ENCODE results near the gene PPP1R3D.

PPP1R3D gene

DNA sequence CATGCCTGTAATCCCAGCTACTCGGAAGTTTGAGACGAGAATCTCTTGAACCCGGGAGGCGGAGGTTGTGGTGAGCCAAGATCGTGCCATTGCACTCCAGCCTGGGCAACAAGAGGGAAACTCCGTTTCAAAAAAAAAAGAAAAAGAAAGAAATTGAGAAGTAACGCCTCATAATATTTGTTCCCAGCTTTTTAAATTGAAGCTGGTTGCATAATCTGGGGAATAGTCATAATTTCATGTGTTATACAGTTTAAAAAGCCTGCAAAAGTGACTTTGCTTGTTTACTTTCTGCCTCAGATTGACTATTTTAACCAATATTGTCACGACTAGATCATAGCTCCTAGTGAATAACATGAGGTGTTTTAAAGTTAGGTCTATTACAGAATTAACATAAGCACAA lies 7.3 kb upstream of the PPP1R3D start:
- DNase-seq: no peak

DNA sequence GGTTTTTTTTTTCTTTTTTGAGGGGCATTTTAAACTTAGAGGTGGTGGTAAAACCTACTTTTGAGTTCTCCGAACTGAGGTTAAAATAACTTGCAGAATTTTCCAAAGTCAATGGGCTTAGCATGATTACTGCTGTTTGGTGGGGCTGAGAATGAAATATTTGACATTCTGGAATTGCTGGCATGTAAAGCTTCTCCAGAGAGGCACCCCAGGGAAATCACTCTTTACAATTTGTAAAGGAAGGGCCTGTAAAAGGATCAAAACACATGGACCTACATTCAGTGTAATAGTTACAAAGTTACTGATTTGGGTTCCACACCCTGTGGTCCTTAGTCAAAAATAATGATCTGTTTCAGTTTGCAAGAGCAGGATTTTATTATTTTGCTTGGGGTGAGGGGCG lies 5.6 kb upstream of the PPP1R3D start:
- DNase-seq: no peak

DNA sequence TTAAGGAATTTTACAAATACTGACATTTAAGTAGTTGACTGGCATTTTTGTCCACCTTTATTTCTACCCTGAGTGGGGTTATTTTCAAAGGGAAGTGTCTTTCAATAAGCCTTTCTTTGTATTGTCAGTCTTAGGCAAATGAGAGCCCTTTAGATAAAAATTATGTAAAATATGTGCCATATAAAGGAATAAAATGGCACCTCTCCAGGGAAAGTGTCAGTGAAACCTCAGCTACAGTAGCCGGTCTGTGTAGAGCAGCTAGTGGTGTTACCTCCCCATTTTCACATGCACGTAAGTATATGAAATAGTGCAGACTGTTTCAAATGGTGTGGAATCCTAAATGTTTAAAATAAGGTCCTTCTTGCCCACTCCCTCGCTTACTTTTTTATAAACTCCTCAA lies 5.1 kb upstream of the PPP1R3D start:
- no peak for DNase-seq

- DNase-seq: no peak
Measured at GRCh38 chr20:59944726-59945125, 4.6 kb upstream of the PPP1R3D start.

DNA sequence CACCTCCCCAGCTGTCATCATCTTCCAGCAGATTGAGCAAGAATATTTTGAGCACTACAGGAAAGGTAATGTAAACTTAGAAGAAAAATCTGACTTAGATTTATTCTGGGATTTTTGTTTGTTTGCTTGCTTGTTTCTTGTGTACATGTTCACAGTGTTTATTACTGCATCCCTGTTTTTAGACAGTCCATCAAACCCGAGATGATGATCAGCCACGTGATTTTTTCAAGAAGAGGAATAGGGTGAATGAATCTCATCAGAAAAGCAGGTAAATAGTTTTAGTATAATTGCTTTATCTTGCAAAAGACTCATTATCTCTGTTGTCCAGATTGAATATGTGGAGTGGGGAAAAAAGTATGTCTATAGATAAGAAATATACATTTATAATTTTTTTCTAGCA lies 2.1 kb upstream of the PPP1R3D start:
- DNase-seq: no peak

GRCh38 chr20:59940956-59941294 lies 820 bp upstream of the PPP1R3D start:
- no peak for DNase-seq

DNA sequence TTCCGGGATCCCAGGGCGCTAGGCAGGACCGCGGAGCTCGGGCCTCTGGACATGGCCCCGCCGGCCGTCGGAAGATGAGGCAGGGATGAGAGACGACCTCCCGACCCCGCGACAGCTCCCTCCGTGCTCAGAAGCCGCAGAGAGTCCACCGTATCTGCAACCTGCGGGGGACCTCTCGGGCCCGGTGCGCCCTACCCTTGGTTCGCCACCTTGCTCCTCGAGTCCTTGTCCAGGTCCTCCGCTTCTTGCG lies 301 bp downstream of the PPP1R3D start:
- no peak for DNase-seq

DNA sequence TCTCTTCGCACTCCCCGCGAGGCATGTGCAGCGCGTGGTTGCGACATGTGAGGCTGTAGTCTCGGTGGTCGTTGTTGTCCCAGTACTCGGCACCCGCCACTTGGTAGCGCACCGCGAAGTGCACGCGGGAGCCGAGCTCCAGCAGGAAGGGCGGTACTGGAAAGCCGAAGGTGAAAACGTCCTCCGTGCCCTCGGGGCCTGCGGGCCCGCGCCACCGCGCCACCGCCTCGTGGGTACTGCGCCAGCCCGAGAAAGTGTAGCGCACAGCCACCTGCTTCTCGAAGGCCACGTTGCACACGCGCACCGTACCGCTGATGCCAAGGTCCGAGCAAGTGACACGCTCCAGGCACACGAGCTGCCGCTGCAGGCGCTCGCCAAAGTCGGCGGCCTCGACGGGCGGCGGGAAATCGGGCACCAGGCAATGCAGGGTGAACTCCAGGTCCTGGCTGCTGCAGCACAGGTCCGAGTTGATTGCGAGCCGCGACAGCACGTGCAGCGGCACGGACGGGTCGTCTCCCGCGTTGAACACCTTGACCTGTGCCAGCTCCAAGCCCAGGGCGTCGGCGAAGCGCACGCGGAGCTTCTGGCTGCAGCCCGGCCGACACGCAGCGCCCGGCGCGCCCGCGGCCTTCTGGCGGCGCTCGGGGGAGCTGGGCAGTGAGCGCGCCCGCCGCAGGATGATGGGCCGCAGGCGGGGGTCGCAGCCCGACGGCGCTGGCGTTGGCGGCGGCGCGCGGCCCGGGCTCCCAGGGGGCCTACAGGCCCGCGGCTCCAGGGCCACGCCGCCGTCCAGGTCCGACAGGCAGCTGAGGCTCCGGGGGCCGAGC lies 840 bp downstream of the PPP1R3D start:
- DNase-seq: no peak

DNA sequence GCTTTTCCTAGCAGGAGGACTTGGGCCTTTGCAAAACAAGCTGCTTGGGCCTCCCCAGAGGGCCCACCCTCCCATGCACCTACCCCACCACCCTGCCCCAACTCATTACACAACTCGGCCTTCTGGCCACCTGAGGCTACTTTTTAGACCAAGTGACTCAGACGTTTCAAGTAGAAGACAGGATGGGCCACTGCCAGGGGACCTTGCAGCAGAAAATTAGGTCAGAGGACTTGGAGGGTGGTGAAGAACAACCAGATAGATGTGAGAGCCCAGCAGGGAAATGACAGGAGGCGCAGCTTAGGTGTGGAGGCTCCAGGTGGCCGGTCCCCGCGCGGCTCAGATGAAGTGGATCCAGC lies 1.4 kb downstream of the PPP1R3D start:
- DNase-seq: no peak

DNA sequence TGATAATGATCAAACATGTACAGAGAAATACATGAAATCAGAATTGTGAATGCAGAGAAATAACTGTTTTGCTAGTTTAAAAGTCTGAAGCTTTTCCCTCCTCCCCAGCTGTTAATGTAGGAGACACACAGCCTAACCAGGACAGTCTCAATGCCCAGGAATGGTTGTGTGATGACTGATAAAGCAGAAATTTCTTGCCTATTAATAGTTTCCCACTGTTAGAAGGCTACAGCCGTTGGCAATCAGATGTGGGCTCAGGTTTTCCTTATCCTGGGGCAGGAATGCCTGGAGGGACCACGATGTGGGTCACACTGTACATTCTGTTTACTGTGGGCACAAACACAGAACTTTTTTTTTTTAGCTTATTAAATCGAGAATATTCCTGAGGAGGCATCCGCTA lies 1.9 kb downstream of the PPP1R3D start:
- DNase-seq: no peak

- DNase-seq: no peak
Measured at GRCh38 chr20:59937150-59937549, 3.0 kb downstream of the PPP1R3D start.

DNA sequence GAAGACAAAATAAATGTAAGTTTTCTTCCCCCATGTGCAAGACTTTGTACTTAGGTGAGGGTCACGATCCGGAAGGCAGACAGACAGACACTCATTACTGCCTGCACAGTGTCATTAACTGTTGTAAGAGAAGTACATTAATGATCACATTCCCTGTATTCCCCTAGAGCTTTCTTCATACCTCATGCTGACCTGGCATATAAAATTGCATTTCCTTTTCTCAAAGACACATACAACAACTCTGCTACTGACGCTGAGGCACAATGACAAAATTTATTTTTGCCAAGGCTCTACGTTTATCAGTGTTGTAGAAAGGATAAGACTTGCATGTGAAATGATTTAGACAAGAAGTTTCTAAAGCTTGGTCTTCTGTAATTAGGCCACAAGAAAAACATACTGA lies 3.7 kb downstream of the PPP1R3D start:
- no peak for DNase-seq

GRCh38 chr20:59935457-59936185 lies 4.5 kb downstream of the PPP1R3D start:
- no peak for DNase-seq

- no peak for DNase-seq
Measured at GRCh38 chr20:59933849-59934585, 6.1 kb downstream of the PPP1R3D start.

DNA sequence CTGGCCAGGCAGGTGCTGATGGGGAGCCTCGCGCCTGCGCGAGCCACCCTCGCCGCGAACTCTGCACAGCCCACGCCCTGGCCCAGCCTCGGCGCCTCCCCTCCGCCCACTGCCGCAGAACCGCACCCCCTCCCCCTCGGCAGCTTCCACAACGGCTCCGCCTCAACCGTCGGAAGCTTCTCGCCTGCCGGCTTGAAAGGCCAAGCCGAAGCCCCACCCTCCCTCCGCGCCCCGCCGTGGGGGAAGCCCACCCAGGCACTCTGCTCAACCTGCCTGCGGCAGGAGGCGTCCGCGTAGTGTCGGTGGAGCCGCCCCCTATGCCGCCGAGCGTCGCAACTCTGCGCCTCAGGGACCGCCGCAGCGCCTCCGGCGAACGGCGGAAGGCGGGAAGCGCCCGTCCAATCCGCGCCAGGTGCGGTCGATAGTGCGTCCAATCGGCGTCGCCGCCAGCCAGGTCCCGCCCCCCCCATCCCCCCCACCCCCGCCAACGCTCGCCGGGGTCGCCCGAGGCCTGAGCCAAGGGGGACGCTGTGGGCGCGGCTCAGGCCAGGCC lies 6.7 kb downstream of the PPP1R3D start, which contains the start of gene SYCP2:
TSS of gene SYCP2 (minus strand) at position 342 of the 553 bp plus-strand sequence. CDS start 11,224 bp downstream, outside the sequence.
- no peak for DNase-seq

DNA sequence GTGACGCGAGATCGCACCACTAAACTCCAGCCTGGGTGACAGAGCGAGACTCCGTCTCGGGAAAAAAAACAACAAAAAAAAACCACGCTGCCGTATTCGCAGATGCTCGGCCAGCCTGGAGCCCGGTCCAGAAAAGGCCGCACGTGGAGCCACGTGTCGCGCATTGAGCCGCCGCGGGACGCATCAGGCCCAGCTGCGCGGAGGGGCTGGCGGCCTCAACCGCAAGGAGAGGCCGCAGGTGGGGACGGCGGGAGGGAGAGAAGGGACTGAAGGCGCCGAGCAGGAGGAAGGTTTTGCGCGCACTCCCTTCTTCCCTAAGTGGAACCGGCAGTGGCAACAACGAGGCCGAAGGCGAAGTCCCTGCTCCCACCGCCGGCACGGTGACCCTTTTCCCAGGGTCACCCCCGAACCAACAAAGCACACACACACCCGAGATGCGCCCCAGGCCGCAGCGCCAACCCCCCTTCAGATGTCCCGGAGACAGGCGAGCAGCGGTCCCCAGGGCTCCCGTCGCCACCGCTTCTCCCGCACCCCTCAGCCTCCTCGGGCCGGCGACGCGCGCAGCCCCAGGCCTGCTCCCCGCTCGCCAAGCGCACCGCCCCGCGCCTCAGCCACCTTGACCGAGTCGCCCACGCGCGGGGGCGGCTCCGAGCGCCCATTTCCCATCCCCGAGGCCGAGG lies 7.3 kb downstream of the PPP1R3D start:
- DNase-seq: no peak

- no peak for DNase-seq
Measured at GRCh38 chr20:59931511-59932312, 8.4 kb downstream of the PPP1R3D start.

DNA sequence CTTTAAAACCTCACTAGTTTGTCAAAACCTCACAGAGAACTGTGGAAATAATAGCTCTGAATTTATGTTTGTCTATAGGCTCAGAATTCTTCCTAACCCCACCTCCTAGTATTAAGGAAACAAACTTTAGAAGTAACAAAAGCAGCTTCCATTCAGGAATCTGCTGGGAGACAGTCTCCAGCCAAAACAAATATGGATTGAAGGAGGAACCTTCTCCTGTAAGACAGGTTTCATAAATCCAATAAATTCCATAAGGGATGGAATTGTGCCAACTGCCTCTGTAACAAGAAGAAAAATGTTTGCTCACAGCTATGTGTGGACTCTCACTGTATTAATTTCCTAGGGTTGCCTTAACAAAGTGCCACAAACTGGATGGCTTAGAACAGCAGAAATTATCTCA lies 14.2 kb downstream of the PPP1R3D start:
- DNase-seq: no peak

DNA sequence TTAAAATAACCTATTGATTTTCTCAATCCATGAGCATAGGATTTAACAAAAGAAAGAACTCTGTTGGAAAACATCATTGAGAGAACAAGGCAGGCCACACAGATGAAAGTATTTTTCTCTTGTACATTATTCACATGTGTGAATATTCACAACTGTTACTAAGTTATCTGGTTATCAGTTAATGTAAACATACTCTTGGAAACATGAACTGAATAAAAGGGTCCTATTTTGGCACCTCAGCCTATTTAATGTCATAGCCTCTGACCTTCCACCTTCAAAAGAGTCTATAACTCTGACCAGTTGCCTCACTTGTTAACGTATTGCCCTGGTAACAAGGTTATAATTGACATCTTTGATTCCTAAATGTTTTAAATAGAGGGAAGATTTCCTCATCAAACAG lies 14.7 kb downstream of the PPP1R3D start:
- no peak for DNase-seq

- DNase-seq: no peak
Measured at GRCh38 chr20:59923514-59923913, 16.6 kb downstream of the PPP1R3D start.

DNA sequence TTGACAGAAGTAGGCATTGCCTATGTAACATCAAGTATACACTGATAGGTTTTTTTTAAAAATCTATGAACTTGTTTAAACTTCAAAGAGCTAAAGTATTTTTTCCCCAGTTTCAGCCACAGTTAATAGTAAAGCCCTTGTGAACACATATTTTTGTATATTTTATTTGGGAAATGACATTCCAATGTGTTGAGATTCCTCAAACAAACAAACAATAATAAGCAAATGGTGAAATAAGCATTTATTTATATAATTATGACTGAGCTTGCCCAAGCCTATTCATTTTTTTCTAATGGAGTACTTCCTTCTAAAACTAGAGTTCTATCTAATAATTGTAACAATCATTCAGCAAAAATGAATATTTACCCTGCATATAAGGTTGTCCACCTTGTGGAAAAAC lies 19.2 kb downstream of the PPP1R3D start:
- no peak for DNase-seq

GRCh38 chr20:59912609-59913008 lies 27.5 kb downstream of the PPP1R3D start:
- DNase-seq: no peak

Data from DMS153 (cell line).